HG02884 (cell line): Measurements from ENCODE around the gene PDE4B.
"Not testable (repeated sequence)": the region's sequence is repeated elsewhere in the genome, so short reads cannot be mapped to it uniquely, and the experiment has no call there.

ENCODE experiments used
- ATAC-seq: cut with Tn5 transposase; IDR thresholded peaks from one replicate; pipeline ENCODE4 v1.9.1; 2021; ENCODE audit warnings: mild to moderate bottlenecking, moderate library complexity; ENCODE audit not compliant: unreplicated experiment

Gene PDE4B

GRCh38 chr1:65949230-65949626 is 156.5 kb downstream of the PDE4B start:
- ATAC-seq = no peak

DNA sequence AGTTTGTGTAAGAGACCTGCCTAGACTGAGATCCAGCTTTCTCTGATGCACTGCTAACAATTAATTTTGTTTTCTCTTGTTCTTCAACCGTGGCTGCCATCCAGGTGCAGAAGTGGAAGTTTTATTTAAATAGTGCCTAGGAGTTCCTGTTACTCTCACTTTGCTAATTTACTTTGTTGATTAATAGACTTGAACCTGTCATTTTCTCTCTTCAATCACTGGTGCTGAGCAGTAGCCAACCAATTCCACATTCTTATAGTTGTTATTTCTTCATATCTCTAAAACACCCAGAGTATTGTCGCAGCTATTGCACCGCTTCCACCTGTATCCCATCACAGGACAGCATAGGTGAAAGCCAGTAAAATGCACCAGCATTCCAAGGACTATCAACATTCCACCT is 157.2 kb downstream of the PDE4B start:
- ATAC-seq = no peak

GRCh38 chr1:65952696-65953095 is 160.0 kb downstream of the PDE4B start:
- ATAC-seq = no peak

DNA sequence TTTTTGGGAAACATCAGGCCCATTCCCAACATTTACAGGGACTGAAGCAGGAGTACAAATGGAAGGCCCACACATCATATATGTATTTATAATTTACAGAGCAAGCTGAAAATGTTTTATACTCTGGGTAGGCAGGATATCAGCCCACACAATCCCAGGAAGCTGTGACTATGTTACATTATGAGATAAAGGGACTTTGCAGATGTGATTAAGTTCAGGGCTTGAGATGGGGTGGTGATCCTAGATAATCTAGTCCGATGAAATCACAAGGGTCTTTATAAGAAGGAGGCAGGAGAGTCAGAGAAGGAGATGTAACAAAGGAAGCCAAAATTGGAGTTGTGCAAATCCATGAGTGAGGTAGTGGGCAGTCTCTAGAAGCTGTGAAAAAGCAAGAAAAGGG is 160.5 kb downstream of the PDE4B start:
- no peak for ATAC-seq

DNA sequence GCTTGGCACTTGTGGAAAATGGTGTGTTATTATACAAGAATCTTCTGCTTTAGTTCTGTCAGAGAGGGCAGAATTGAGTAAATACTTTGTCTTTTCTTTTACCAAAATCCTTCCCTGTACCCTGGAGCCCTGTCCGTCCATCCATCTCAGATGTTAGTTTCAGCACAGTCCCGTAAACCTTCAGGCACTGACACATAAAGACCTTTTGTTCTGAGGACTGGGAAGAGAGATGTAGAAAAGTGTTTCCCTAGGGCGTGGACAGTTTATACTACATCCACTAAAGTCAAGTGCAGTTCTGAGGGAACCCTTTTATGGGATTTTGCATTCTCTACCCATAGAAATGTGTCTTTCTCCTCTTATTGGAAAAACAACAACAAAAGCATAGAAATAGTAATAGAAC is 162.4 kb downstream of the PDE4B start:
- no peak for ATAC-seq

- ATAC-seq = no peak
Measured at GRCh38 chr1:65955503-65955902, 162.8 kb downstream of the PDE4B start.

- peak; percentile 58 for ATAC-seq
Measured at GRCh38 chr1:65958561-65959350, 166.1 kb downstream of the PDE4B start.

DNA sequence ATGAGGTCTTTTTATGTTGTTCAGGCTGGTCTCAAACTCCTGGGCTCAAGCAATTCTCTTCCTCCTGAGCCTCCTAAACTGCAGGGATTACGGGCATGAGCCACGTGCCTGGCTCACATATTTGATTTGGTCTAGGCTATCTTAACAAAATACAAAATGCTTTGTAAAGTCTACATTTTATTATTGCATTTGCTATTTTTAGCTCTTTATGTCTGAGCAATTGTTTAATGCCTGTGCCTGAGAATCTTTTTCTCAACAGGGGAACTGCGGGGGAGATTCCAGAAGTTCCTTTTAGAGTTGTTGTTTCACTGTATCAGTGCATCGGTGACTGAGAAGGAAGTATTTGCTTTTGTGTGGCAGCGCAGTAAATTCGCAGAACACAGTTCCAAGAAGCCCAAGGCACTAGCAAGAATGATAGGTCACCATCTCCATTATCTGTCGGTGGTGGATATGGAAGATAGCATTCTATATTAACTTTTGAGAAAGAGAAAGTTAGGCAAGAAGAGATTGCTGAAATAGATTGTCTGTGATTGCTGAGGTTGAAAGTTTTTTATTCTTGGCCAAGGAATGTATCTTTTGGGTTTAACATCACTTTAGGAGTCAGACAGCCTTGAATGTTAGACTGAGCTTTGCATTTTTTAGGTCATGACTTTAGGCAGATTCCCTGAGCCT is 167.3 kb downstream of the PDE4B start:
- ATAC-seq = no peak

DNA sequence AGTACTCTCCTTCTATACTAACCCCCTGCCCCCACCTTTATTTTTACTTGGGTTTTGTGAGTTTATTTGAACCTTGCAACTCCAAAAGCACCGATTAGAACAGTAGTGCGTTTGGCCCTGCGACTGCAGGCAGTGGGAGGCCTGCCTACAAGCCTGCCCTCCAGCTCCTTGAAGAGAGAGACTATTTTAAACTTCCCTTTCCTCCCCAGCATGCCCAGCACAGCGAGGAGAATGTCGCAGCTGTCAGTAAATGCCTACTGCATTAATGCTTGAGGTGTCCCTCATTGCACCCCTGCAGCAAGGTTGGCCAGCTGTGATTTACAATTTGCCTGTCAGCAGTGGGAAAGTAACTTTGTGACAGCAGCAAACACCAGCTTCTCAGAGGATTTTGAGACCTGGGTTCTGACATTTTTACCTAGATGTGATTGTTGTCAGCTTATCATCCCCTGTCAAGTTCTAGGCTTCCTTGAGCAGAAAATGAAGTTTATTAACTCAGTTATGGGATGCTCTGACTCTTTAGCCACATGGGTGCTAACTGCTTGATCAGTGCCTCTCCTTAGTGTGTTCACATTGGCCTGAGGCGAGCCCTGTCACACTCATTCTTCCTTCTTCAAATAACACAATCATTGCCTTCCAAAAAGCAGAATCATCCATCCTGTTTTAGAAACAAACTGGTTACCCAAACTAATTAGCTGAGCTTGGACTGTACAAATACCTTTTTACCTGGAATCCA is 170.6 kb downstream of the PDE4B start:
- ATAC-seq = no peak

- ATAC-seq = no peak
Measured at GRCh38 chr1:65964123-65964522, 171.4 kb downstream of the PDE4B start.

DNA sequence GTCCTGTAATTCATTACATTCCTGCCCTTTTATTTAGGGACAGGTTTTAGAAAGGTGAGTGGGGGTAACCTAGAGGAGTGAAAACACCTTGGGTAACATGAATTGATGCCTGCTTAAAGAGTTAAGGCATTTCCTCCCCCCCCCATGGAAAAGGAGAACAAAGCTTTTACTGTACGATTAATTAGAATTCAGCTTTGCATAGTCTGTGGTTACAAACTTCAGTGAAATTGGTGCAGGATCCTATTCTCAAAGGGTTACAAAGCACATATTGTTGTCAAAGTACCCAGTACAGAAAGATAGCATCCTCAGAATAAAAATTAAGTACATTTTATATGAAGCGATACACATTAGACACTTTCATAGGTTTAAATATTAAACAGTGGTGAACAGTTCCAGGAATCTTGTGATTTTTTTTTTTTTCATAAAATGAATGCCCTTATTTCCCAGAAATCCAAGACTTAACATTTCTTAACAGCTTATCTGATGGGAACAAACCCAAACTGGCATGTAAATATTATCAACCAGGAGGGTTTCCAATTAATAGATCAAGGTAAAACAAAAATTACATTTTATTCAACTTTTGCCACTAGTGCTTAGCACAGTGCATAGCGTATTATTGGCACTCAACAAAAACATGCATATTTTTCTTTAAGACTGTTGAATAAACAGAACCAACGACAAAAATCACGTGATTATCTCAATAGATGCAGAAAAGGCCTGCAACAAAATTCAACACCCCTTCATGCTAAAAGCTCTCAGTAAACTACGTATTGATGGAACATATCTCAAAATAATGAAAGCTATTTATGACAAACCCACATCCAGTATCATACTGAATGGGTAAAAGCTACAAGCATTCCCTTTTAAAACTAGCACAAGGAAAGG is 172.7 kb downstream of the PDE4B start:
- no peak for ATAC-seq

- not testable (repeated sequence) for ATAC-seq
Measured at GRCh38 chr1:65967492-65967891, 174.8 kb downstream of the PDE4B start.

DNA sequence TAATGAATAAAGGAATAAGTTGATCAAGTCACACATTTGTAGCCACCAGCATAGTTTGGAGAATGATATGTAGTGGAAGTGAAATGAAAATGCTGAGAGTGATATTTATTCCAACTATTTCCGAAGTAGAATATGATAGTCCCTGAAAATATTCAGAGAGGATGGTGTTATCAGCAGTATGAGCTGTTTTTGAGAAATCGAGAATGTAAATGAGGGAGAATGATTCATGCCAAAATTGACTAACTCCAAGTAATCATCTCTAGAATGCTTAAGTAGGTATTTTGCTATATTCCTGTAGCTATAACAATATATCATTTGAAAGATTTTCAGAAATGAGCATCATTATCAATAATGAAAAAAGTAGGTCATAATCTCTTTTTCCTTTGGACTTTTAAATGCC is 178.9 kb downstream of the PDE4B start:
- ATAC-seq = no peak

DNA sequence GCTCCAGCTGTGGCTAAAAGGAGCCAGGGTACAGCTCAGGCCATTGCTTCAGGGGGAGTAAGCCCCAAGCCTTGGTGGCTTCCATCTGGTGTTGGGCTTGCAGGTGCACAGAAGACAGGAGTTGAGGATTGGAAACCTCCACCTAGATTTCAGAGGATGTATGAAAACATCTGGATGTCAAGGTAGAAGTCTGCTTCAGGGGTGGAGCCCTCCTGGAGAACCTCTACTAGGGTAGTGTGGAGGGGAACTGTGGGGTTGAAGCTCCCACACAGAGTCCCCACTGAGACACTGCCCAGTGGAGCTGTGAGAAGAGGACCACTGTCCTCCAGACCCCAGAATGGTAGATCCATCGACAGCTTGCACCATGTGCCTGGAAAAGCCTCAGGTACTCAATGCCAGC is 183.0 kb downstream of the PDE4B start:
- ATAC-seq = no peak

- no peak for ATAC-seq
Measured at GRCh38 chr1:65979136-65980044, 186.7 kb downstream of the PDE4B start.

- no peak for ATAC-seq
Measured at GRCh38 chr1:65980237-65980636, 187.5 kb downstream of the PDE4B start.

DNA sequence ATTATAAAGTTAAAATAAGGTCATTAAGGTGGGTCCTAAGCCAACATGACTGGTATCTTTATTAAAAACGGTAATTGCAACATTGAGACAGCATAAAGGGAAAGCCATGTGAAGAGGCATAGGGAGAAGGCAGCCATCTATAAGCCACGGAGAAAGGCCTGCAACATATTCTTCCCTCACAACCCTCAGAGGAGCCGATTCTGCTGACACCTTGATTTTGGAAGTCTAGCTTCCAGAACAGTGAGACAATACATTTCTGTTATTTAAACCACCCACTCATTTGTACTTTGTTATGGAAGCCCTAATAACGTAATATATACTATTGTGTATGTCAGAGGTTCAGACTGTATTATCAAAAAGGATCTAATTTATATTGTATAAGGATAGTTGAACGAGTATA is 190.8 kb downstream of the PDE4B start:
- no peak for ATAC-seq

DNA sequence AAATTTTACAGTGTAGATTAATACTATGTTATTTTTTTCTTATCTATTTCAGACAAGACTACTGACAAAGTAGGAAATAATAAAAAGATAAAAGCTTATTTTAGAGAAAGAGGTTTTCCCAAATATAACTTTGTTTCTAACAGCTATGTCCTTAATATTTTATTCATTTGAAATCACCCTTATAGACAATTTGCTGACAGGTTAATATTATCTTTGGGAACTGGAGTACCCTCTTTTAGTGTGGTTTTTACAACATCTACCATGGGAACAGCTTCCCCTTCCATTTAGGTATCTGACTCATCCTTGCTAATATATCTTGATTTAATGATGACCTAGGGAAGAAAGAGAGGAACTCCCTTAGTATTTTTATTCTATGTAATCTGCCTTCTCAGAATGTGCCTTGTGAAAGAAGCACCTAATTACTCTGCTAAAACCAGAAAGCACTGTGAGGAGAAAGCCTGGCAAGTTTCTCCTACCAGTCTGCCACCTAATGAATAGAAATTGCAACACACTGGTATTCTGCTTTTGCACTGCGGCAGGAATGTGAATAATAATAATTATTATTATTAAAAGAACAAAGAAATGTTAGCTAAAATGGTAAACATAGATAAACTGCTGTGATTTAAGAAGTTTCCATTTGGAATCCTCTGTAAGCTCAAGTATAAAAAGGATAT is 192.8 kb downstream of the PDE4B start:
- ATAC-seq = no peak

DNA sequence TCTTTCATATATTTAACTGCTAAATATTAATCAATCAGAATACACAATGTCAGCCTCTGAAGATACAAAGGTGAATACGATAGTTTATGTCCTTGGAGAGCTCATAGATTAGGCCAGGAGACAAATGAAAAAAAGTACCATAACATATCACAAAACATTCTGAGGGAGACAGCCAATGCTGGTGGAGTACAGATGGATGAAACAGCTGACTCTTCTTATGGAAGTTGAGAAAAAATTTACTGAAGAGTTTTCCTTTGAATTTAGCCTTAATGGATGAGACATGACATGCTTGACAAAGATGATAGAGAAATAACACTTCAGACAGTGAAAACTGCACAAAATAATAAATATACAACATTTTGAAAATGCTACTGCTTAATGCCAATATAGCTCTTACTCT is 193.5 kb downstream of the PDE4B start:
- ATAC-seq = no peak
